GM23338 (cell line): ENCODE results near the gene USP7. TPM values are rescaled to one million over a fixed set of nuclear protein-coding genes. Genes with fewer than 3 reads are reported as not detected.
"Not testable (repeated sequence)": the region's sequence is repeated elsewhere in the genome, so short reads cannot be mapped to it uniquely, and the experiment has no call there.

Source experiments
- ATAC-seq: fragments of 200-7000 bp; cut with Tn5 transposase; 3 replicates; pipeline ENCODE4 v1.9.1; 2020
- DNase-seq: peaks from one replicate; pipeline ENCODE4 v3.0.0-alpha.2; 2015; ENCODE audit warnings: low spot score
- H2AFZ ChIP-seq: fragments of 200-600 bp; sonication (generic); 2 replicates; pipeline ENCODE4 v1.8.0; 2016; ENCODE audit warnings: antibody characterized with exemption, mild to moderate bottlenecking, moderate library complexity
- H3F3A ChIP-seq: fragments of 200-600 bp; sonication (generic); replicated peaks from 2 replicates; pipeline ENCODE4 v1.8.0; 2017; ENCODE audit warnings: antibody characterized with exemption, mixed run types, low read depth
- H3K27ac ChIP-seq: fragments of 200-600 bp; sonication (generic); 2 replicates; pipeline ENCODE4 v1.6.1; 2016; ENCODE audit warnings: low read depth
- H3K27me3 ChIP-seq: fragments of 200-600 bp; sonication (generic); 2 replicates; pipeline ENCODE4 v1.8.0; 2016; ENCODE audit warnings: mild to moderate bottlenecking, mixed run types, moderate library complexity; ENCODE audit not compliant: insufficient read depth
- H3K36me3 ChIP-seq: fragments of 200-600 bp; sonication (generic); 2 replicates; pipeline ENCODE4 v1.8.0; 2016; ENCODE audit warnings: mild to moderate bottlenecking; ENCODE audit not compliant: insufficient read depth
- H3K4me1 ChIP-seq: fragments of 200-600 bp; sonication (generic); 2 replicates; pipeline ENCODE4 v1.8.0; 2016; ENCODE audit warnings: mild to moderate bottlenecking, moderate library complexity; ENCODE audit not compliant: insufficient read depth
- H3K4me2 ChIP-seq: fragments of 200-600 bp; sonication (generic); 2 replicates; pipeline ENCODE4 v1.7.1; 2017; ENCODE audit warnings: mixed run types
- H3K4me3 ChIP-seq: fragments of 200-600 bp; sonication (generic); 2 replicates; pipeline ENCODE4 v1.6.1; 2016; ENCODE audit warnings: mixed run types
- H3K79me2 ChIP-seq: fragments of 200-600 bp; sonication (generic); replicated peaks from 2 replicates; pipeline ENCODE4 v1.8.0; 2017; ENCODE audit warnings: mild to moderate bottlenecking; ENCODE audit not compliant: insufficient read depth
- H3K9me2 ChIP-seq: fragments of 200-600 bp; sonication (generic); 2 replicates; pipeline ENCODE4 v1.8.0; 2017; ENCODE audit not compliant: insufficient read depth
- H4K20me1 ChIP-seq: fragments of 200-600 bp; sonication (generic); replicated peaks from 2 replicates; pipeline ENCODE4 v1.8.0; 2017; ENCODE audit warnings: mild to moderate bottlenecking; ENCODE audit not compliant: insufficient read depth
- H3K27ac Mint-ChIP-seq: 2 replicates; pipeline ENCODE4 v1.8.0; 2020; ENCODE audit warnings: inconsistent platforms, mild to moderate bottlenecking, moderate library complexity, mixed read lengths
- H3K27me3 Mint-ChIP-seq: 3 replicates; pipeline ENCODE4 v1.8.0; 2022; ENCODE audit warnings: low read depth, mild to moderate bottlenecking, moderate library complexity, mixed read lengths, inconsistent platforms; ENCODE audit not compliant: insufficient read depth, poor library complexity
- H3K36me3 Mint-ChIP-seq: 3 replicates; pipeline ENCODE4 v1.8.0; 2021; ENCODE audit warnings: low read depth, mild to moderate bottlenecking, inconsistent platforms, moderate library complexity, mixed read lengths
- H3K4me1 Mint-ChIP-seq: 3 replicates; pipeline ENCODE4 v1.8.0; 2020; ENCODE audit warnings: mild to moderate bottlenecking, inconsistent platforms, mixed read lengths
- H3K4me3 Mint-ChIP-seq: 3 replicates; pipeline ENCODE4 v1.8.0; 2021; ENCODE audit warnings: moderate library complexity, mild to moderate bottlenecking, inconsistent platforms, mixed read lengths
- H3K9me3 Mint-ChIP-seq: 3 replicates; pipeline ENCODE4 v1.8.0; 2020; ENCODE audit warnings: moderate library complexity, mild to moderate bottlenecking, inconsistent platforms, mixed read lengths
- CREB1 ChIP-seq: fragments of 250-450 bp; sonication (Bioruptor Pico); IDR thresholded peaks from 2 replicates; pipeline ENCODE4 v1.5.0; 2020; ENCODE audit warnings: low read depth, mild to moderate bottlenecking, moderate library complexity
- CTCF ChIP-seq, 2 experiments: fragments of 200-600 bp in 1 of 2; sonication (generic) in 1 of 2; conservative IDR thresholded peaks; 2 replicates each; pipeline versions ENCODE4 v1.5.1 to v1.6.1; 2016 to 2017; ENCODE audit warnings: antibody characterized with exemption in 2 of 2, low read depth in 2 of 2, mild to moderate bottlenecking in 2 of 2, moderate library complexity in 1 of 2
- EZH2 ChIP-seq: fragments of 200-600 bp; sonication (generic); IDR thresholded peaks from one replicate; pipeline ENCODE4 v1.8.0; 2017; ENCODE audit warnings: antibody characterized with exemption, mild to moderate bottlenecking, low read depth; ENCODE audit not compliant: unreplicated experiment
- EZH2phosphoT487 ChIP-seq: fragments of 200-600 bp; sonication (generic); IDR thresholded peaks from one replicate; pipeline ENCODE4 v1.8.1; 2018; ENCODE audit warnings: antibody characterized with exemption; ENCODE audit not compliant: unreplicated experiment
- REST ChIP-seq: IDR thresholded peaks from one replicate; pipeline ENCODE4 v1.6.1; 2018; ENCODE audit warnings: antibody characterized with exemption; ENCODE audit not compliant: unreplicated experiment
- STAT1 ChIP-seq: IDR thresholded peaks from one replicate; pipeline ENCODE4 v1.6.1; 2016; ENCODE audit warnings: antibody characterized with exemption; ENCODE audit not compliant: unreplicated experiment
- ZNF114 ChIP-seq: fragments of 250-450 bp; sonication (Bioruptor Pico); IDR thresholded peaks from 2 replicates; pipeline ENCODE4 v1.5.0; 2020; ENCODE audit warnings: mild to moderate bottlenecking, moderate library complexity
- ZNF331 ChIP-seq: fragments of 250-450 bp; sonication (Bioruptor Pico); IDR thresholded peaks from 2 replicates; pipeline ENCODE4 v1.5.0; 2020; ENCODE audit warnings: low read depth, mild to moderate bottlenecking, moderate library complexity
- polyA plus RNA-seq: library from polyadenylated mRNA; unstranded; fragments of >200 nt; fragmentation: Nextera tagmentation; extraction: Ambion mirVana; gene quantifications from 2 replicates; pipeline ENCODE4 v1.2.1, GENCODE V29; 2016
- total RNA-seq: library from RNA; depleted of rRNA; stranded (reverse); fragments of >200 nt; shearing (Covaris generic); gene quantifications from 2 replicates; pipeline ENCODE4 v1.2.3, GENCODE V29; 2014; rRNA removed

The USP7 gene
- total and polyA plus RNA-seq, 2 experiments from 2014 or later: 42.3 to 130 TPM

GRCh38 chr16:8845699-8846298 is 117.9 kb downstream of the USP7 start (continued):
- TF ChIP-seq ZNF331 (CRISPR knock-in tag) (no peak), CREB1 (CRISPR knock-in tag) (no peak), ZNF114 (CRISPR knock-in tag) (no peak), EZH2phosphoT487 (no peak), EZH2 (no peak), REST (no peak), CTCF (conservative IDR thresholded peaks at IDR 0.05; ENCODE audit: low read depth in 2 of 2) (no peak), STAT1 (no peak)

- H3K9me3 Mint-ChIP-seq, H4K20me1 ChIP-seq, H3K27ac ChIP-seq, H3K27me3 ChIP-seq, H3K4me3 Mint-ChIP-seq, H2AFZ ChIP-seq, H3K4me2 ChIP-seq, ATAC-seq, H3F3A ChIP-seq, H3K9me2 ChIP-seq, DNase-seq, H3K36me3 ChIP-seq, H3K4me3 ChIP-seq: not testable (repeated sequence)
- Mint-ChIP-seq H3K36me3 (peaks cover 18% of the 10 kb centered on the region), H3K27me3 (peaks cover 18% of the 10 kb centered on the region), H3K27ac (0 out of 2 replicates have a peak overlapping the region, but pooled peaks have one; percentile 21), H3K4me1 (peaks cover 32% of the 10 kb centered on the region)
- H3K79me2 ChIP-seq: peaks cover 31% of the 10 kb centered on the region
- peaks cover 13% of the 10 kb centered on the region for H3K4me1 ChIP-seq
Measured at GRCh38 chr16:8843296-8843695, 120.4 kb downstream of the USP7 start.

Other genes starting within 250 kb of the USP7 start
- gene TMEM186, start 166.3 kb downstream of the USP7 start, total RNA-seq: 8.3 and 11.2 TPM in 2 replicates
- gene TMEM186, start 166.3 kb downstream of the USP7 start, polyA plus RNA-seq: 11.7 and 14.8 TPM in 2 replicates
- gene PMM2, start 166.1 kb downstream of the USP7 start, total RNA-seq: 38.2 and 45.1 TPM in 2 replicates
- 60.4 and 64.0 TPM in 2 replicates for gene PMM2, start 166.1 kb downstream of the USP7 start, polyA plus RNA-seq
- 286 and 301 TPM in 2 replicates for gene CARHSP1, start 94.9 kb downstream of the USP7 start, total RNA-seq
- 324 and 339 TPM in 2 replicates for gene CARHSP1, start 94.9 kb downstream of the USP7 start, polyA plus RNA-seq
- gene LITAFD, start 81.6 kb downstream of the USP7 start, total RNA-seq: not detected in 2 replicates
- not detected in 2 replicates for gene LITAFD, start 81.6 kb downstream of the USP7 start, polyA plus RNA-seq
- gene HAPSTR1, start 127.7 kb upstream of the USP7 start, total RNA-seq: 66.0 and 66.3 TPM in 2 replicates
- 8.1 and 9.5 TPM in 2 replicates for gene HAPSTR1, start 127.7 kb upstream of the USP7 start, polyA plus RNA-seq